ENCODE data around the gene SPATA13. TPM values are rescaled to one million over a fixed set of nuclear protein-coding genes. Genes with fewer than 3 reads are reported as not detected.

Gene SPATA13
- total RNA-seq, 1 experiment from 2014 or later = 2.1 TPM

DNA sequence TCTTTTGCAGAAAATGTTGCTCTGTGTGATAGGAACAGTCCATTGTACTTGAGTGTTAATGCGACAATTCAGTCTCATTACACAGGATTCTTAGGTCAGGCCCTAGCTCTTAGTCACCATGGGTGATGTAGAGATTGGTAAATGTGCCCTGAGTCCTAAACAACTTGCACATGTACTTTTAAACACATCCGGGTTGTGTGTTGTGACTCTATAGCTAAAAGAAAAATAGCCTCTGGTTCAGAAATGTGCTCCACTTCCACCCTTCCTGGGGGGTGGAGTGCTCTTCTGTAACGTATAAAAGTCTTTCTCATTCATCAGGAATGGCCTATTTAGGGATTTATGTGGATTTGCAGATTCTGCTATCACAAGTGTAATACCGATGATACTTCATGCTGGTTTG, 5.2 kb downstream of the SPATA13 start:
- H3K79me2 ChIP-seq (ENCODE audit: low read length) = no peaks in the 10 kb centered on the region

DNA sequence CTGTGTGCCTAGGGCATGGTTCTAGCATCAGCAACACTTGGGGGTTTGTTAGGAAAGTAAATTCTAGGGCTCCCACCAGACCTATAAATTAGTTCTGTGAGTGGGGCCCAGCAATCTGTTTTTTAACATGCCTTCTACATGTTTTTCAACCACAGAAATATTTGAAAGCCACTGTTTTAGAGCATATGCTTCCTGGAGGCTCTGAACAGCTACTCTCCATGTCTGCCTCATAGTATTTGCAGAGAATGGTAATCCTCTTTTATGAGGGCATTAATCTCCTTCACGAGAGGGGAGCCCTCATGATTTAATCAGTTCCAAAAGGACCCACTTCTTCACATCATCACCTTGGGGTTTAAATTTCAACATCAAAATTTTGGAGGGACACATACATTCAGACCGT, 6.0 kb downstream of the SPATA13 start:
- Histone ChIP-seq H3K4me2 (ENCODE audit: low read depth, low read length, poor library complexity, severe bottlenecking) (no peak overlapping the region), H3K4me1 (ENCODE audit: low read length) (no peaks in the 10 kb centered on the region), H3K36me3 (ENCODE audit: insufficient read depth, low read length) (no peaks in the 10 kb centered on the region), H3K27ac (ENCODE audit: low read length) (no peak overlapping the region), H3K9me3 (ENCODE audit: low read length) (no peaks in the 10 kb centered on the region), H3K9ac (ENCODE audit: low read length) (no peak overlapping the region), H3K9me2 (replicated peaks; ENCODE audit: insufficient read depth, low read length) (no peaks in the 10 kb centered on the region), H3K27me3 (ENCODE audit: low read length) (no peaks in the 10 kb centered on the region), H2AFZ (ENCODE audit: low read length) (no peak overlapping the region), H3K79me2 (ENCODE audit: low read length) (no peaks in the 10 kb centered on the region), H4K20me1 (ENCODE audit: insufficient read depth, low read depth, low read length) (no peaks in the 10 kb centered on the region), H3K4me3 (ENCODE audit: low read length) (no peak overlapping the region)
- DNase-seq = no peak

More for the DNA sequence above, 5.2 kb downstream of the SPATA13 start:
- Histone ChIP-seq H2AFZ (ENCODE audit: low read length) (no peak overlapping the region), H3K4me3 (ENCODE audit: low read length) (no peak overlapping the region), H3K27me3 (ENCODE audit: low read length) (no peaks in the 10 kb centered on the region), H4K20me1 (ENCODE audit: insufficient read depth, low read depth, low read length) (no peaks in the 10 kb centered on the region), H3K9me3 (ENCODE audit: low read length) (no peaks in the 10 kb centered on the region), H3K27ac (ENCODE audit: low read length) (no peak overlapping the region), H3K4me2 (ENCODE audit: low read depth, low read length, poor library complexity, severe bottlenecking) (no peak overlapping the region), H3K9ac (ENCODE audit: low read length) (no peak overlapping the region), H3K36me3 (ENCODE audit: insufficient read depth, low read length) (no peaks in the 10 kb centered on the region), H3K4me1 (ENCODE audit: low read length) (peaks cover 5% of the 10 kb centered on the region), H3K9me2 (replicated peaks; ENCODE audit: insufficient read depth, low read length) (no peaks in the 10 kb centered on the region)
- DNase-seq = no peak

DNA sequence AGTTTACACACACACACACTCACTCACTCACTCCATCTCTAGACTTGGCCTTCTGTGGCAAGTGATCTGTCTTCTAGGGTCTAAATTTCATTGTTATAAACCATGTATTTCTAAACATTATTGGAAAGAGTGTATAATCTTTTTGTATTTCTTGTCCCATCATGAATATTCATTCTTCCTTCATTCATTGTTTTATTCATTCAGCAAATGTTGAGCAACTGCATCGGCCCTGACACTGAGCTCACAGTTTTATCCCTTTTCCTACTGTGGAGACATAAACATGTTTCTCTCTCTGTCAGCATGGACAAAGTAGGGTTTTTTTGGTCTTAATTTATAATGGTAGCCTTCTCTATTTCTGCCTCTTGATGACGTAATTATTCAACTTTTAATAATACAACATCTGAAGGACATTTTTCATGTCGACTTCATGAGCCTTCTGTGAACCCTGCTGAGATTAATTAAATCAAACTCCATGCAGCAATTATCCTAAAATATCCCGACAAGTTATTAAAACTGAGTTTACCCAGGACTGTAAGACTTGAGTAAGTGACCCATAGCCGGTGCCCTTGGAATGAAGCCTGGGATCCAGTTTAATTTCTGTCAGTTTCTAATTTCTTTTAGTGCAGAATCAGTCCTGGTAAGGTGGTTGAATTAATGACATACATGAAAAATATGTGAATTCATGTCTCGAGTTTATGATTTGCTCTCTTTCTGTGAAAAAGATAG, 7.3 kb downstream of the SPATA13 start:
- H3K9me2 ChIP-seq (replicated peaks; ENCODE audit: insufficient read depth, low read length) = no peaks in the 10 kb centered on the region
- H3K79me2 ChIP-seq (ENCODE audit: low read length) = no peaks in the 10 kb centered on the region
- no peak overlapping the region for H2AFZ ChIP-seq (ENCODE audit: low read length)
- H3K27ac ChIP-seq (ENCODE audit: low read length) = no peak overlapping the region
- H3K4me3 ChIP-seq (ENCODE audit: low read length) = no peak overlapping the region
- no peak overlapping the region for H3K9ac ChIP-seq (ENCODE audit: low read length)
- no peak for DNase-seq
- H3K4me1 ChIP-seq (ENCODE audit: low read length) = no peaks in the 10 kb centered on the region
- no peaks in the 10 kb centered on the region for H4K20me1 ChIP-seq (ENCODE audit: insufficient read depth, low read depth, low read length)
- no peaks in the 10 kb centered on the region for H3K9me3 ChIP-seq (ENCODE audit: low read length)
- H3K4me2 ChIP-seq (ENCODE audit: low read depth, low read length, poor library complexity, severe bottlenecking) = no peak overlapping the region
- no peaks in the 10 kb centered on the region for H3K27me3 ChIP-seq (ENCODE audit: low read length)
- no peaks in the 10 kb centered on the region for H3K36me3 ChIP-seq (ENCODE audit: insufficient read depth, low read length)

DNA sequence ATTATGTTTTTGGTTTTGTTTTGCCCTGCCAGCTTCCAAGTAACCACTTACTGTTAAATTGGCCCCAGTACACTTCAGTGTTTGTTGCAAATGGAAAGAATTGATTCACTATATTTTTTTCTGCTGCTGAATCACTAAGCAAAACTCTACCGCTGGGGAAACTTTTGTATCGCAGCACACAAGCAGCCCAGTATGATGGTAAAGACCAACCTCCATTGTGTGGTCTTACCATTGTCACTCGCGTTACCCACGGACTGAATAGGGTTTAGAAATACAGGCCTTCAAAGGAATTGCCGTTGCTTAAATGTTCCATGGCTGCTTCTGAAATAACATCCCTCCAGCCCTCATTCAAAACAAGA, 7.9 kb downstream of the SPATA13 start:
- Histone ChIP-seq H3K4me3 (ENCODE audit: low read length) (no peak overlapping the region), H3K79me2 (ENCODE audit: low read length) (no peaks in the 10 kb centered on the region), H3K4me1 (ENCODE audit: low read length) (no peaks in the 10 kb centered on the region), H2AFZ (ENCODE audit: low read length) (no peak overlapping the region), H4K20me1 (ENCODE audit: insufficient read depth, low read depth, low read length) (no peaks in the 10 kb centered on the region), H3K4me2 (ENCODE audit: low read depth, low read length, poor library complexity, severe bottlenecking) (no peak overlapping the region), H3K36me3 (ENCODE audit: insufficient read depth, low read length) (no peaks in the 10 kb centered on the region), H3K9ac (ENCODE audit: low read length) (no peak overlapping the region), H3K27ac (ENCODE audit: low read length) (no peak overlapping the region), H3K9me3 (ENCODE audit: low read length) (no peaks in the 10 kb centered on the region), H3K27me3 (ENCODE audit: low read length) (no peaks in the 10 kb centered on the region), H3K9me2 (replicated peaks; ENCODE audit: insufficient read depth, low read length) (no peaks in the 10 kb centered on the region)
- DNase-seq = no peak

DNA sequence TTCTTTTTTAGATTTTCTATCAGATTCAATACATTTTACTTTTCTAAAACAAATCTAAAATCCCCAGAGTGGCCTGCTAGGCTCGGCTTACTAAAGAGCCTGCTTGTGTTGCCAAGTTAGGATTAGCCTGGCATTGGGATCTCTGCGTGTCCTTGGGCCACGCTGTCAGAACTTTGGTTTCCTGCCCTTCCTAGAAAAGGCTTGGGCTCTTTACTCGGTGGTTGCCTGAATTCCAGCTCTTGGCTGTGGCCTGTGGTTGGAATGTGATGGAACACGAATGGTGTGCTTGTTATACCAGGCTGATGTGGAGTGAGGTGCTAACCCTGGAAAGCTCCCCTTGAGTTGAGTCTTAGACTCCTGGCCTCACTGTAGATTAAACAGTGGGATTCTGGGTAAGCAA, 8.5 kb downstream of the SPATA13 start:
- no peak overlapping the region for H3K4me2 ChIP-seq (ENCODE audit: low read depth, low read length, poor library complexity, severe bottlenecking)
- H3K9me2 ChIP-seq (replicated peaks; ENCODE audit: insufficient read depth, low read length) = no peaks in the 10 kb centered on the region
- DNase-seq = no peak
- H3K4me3 ChIP-seq (ENCODE audit: low read length) = no peak overlapping the region
- no peak overlapping the region for H2AFZ ChIP-seq (ENCODE audit: low read length)
- no peaks in the 10 kb centered on the region for H4K20me1 ChIP-seq (ENCODE audit: insufficient read depth, low read depth, low read length)
- no peak overlapping the region for H3K9ac ChIP-seq (ENCODE audit: low read length)
- H3K9me3 ChIP-seq (ENCODE audit: low read length) = no peaks in the 10 kb centered on the region
- H3K79me2 ChIP-seq (ENCODE audit: low read length) = no peaks in the 10 kb centered on the region
- no peaks in the 10 kb centered on the region for H3K27me3 ChIP-seq (ENCODE audit: low read length)
- H3K4me1 ChIP-seq (ENCODE audit: low read length) = no peaks in the 10 kb centered on the region
- no peaks in the 10 kb centered on the region for H3K36me3 ChIP-seq (ENCODE audit: insufficient read depth, low read length)
- H3K27ac ChIP-seq (ENCODE audit: low read length) = no peak overlapping the region

DNA sequence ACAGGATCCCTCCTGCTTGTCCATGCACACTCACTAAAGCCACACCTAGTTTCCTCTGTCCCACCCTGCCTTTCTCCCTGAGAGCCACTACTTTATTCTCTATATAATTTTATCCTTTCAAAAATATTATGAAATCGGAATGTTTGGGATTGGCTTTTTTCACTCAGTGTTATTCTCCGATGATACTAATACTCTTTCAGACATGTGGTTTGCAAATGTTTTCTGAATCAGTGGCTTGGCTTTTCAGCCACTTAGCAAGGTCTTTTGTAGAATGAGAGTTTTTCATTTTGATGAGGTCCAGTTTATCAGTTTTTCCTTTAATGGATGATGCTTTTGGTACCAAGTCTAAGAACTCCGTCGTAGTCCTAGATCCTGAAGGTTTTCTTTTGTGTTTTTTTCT, 11.6 kb downstream of the SPATA13 start:
- Histone ChIP-seq H3K36me3 (ENCODE audit: insufficient read depth, low read length) (no peaks in the 10 kb centered on the region), H3K9me2 (replicated peaks; ENCODE audit: insufficient read depth, low read length) (no peaks in the 10 kb centered on the region), H3K27ac (ENCODE audit: low read length) (no peak overlapping the region), H4K20me1 (ENCODE audit: insufficient read depth, low read depth, low read length) (no peaks in the 10 kb centered on the region), H3K79me2 (ENCODE audit: low read length) (no peaks in the 10 kb centered on the region), H3K4me3 (ENCODE audit: low read length) (no peak overlapping the region), H3K4me1 (ENCODE audit: low read length) (no peaks in the 10 kb centered on the region), H3K4me2 (ENCODE audit: low read depth, low read length, poor library complexity, severe bottlenecking) (no peak overlapping the region), H3K9ac (ENCODE audit: low read length) (no peak overlapping the region), H3K27me3 (ENCODE audit: low read length) (no peaks in the 10 kb centered on the region), H3K9me3 (ENCODE audit: low read length) (no peaks in the 10 kb centered on the region), H2AFZ (ENCODE audit: low read length) (no peak overlapping the region)
- peak; percentile 20 for DNase-seq

DNA sequence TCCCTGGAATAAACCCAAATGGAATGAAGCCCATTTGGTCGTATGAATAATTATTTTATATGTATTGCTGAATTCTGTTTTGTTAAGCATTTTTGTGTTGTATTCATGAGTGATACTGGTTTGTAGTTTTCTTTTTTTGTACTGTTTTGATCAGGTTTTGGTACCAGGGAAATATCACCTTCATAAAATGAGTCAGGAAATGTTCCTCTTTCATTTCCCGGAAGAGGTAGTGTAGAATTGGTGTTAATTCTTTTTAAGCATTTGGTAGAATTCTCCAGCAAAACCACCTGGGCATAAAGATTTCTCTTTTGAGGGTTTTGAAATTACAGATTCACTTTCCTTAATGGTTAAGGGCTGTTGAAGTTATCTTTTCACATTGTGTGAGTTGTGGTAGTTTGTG, 13.3 kb downstream of the SPATA13 start:
- Histone ChIP-seq H2AFZ (ENCODE audit: low read length) (no peak overlapping the region), H3K4me3 (ENCODE audit: low read length) (no peak overlapping the region), H3K9me3 (ENCODE audit: low read length) (no peaks in the 10 kb centered on the region), H3K36me3 (ENCODE audit: insufficient read depth, low read length) (no peaks in the 10 kb centered on the region), H3K9me2 (replicated peaks; ENCODE audit: insufficient read depth, low read length) (no peaks in the 10 kb centered on the region), H3K4me2 (ENCODE audit: low read depth, low read length, poor library complexity, severe bottlenecking) (no peak overlapping the region), H4K20me1 (ENCODE audit: insufficient read depth, low read depth, low read length) (no peaks in the 10 kb centered on the region), H3K4me1 (ENCODE audit: low read length) (no peaks in the 10 kb centered on the region), H3K27ac (ENCODE audit: low read length) (no peak overlapping the region), H3K27me3 (ENCODE audit: low read length) (no peaks in the 10 kb centered on the region), H3K9ac (ENCODE audit: low read length) (no peak overlapping the region), H3K79me2 (ENCODE audit: low read length) (no peaks in the 10 kb centered on the region)
- no peak for DNase-seq

DNA sequence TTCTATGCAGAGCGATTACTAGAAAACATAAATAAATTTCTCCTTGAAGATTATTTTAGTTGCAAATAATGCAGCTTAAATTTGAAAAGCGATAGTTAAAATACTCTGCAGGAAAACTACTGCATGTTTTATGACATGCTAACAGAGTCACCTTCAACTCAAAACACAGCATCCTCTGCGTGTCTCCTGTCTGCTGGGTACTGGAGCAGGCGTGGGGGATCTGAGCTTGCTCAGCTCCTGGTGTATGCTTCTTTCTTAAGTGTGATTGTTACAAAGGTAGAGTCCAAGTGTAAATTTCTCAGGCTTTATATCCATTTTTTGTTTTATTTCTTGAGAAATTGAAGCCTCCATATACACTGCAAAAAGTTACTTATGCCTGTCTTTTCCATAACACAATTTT, 15.3 kb downstream of the SPATA13 start:
- H3K36me3 ChIP-seq (ENCODE audit: insufficient read depth, low read length) = no peaks in the 10 kb centered on the region

More for the DNA sequence above, 15.3 kb downstream of the SPATA13 start:
- H3K27ac ChIP-seq (ENCODE audit: low read length) = no peak overlapping the region
- no peak overlapping the region for H2AFZ ChIP-seq (ENCODE audit: low read length)
- no peaks in the 10 kb centered on the region for H3K9me3 ChIP-seq (ENCODE audit: low read length)
- H3K4me3 ChIP-seq (ENCODE audit: low read length) = no peak overlapping the region
- H3K9me2 ChIP-seq (replicated peaks; ENCODE audit: insufficient read depth, low read length) = no peaks in the 10 kb centered on the region
- H3K79me2 ChIP-seq (ENCODE audit: low read length) = no peaks in the 10 kb centered on the region
- H3K4me2 ChIP-seq (ENCODE audit: low read depth, low read length, poor library complexity, severe bottlenecking) = no peak overlapping the region
- no peak for DNase-seq
- H3K4me1 ChIP-seq (ENCODE audit: low read length) = no peaks in the 10 kb centered on the region
- H3K27me3 ChIP-seq (ENCODE audit: low read length) = no peaks in the 10 kb centered on the region
- no peaks in the 10 kb centered on the region for H4K20me1 ChIP-seq (ENCODE audit: insufficient read depth, low read depth, low read length)
- H3K9ac ChIP-seq (ENCODE audit: low read length) = no peak overlapping the region

All from Karpas-422 (cell line).